Lower leg skin (tissue), 4 donors: ENCODE data around the gene MFSD8. TPM values are rescaled to one million over a fixed set of nuclear protein-coding genes. Genes with fewer than 3 reads are reported as not detected.

Source experiments
- DNase-seq, 2 donors: peaks; one replicate each; pipeline ENCODE4 v3.0.0-alpha.2; 2019; ENCODE audit warnings: low spot score in 2 of 2
- H3K4me3 ChIP-seq: fragments of 200-600 bp; sonication (generic); 2 replicates; pipeline ENCODE4 v1.5.1; 2017; ENCODE audit warnings: mild to moderate bottlenecking, low read depth; ENCODE audit not compliant: poor library complexity, severe bottlenecking
- POLR2A ChIP-seq, 2 donors: fragments of 450-650 bp; IDR thresholded peaks; one replicate each; pipeline ENCODE4 v1.6.1; 2016 to 2017; ENCODE audit warnings: antibody characterized with exemption in 2 of 2, mild to moderate bottlenecking in 1 of 2, moderate library complexity in 1 of 2
- WGBS, 2 donors: methylation state at CpG; one replicate each; pipeline ENCODE4 v1.1.5; 2018; 5-methylcytosine and 5-hydroxymethylcytosine counted together
- intact Hi-C: fragments of 100-400 bp; cut with DNase I; formaldehyde crosslinking; loops from one replicate; pipeline ENCODE4 v1.15.0; 2023; ENCODE audit warnings: low total_unique reads
- total RNA-seq, 4 donors: library from RNA; depleted of rRNA; stranded (reverse); fragments of >200 nt; gene quantifications; one replicate each; pipeline ENCODE4 v1.1.0, GENCODE V29; 2016
- TF ChIP-seq, protein P1 (sequence below), 3 donors: fragments of 450-650 bp; IDR thresholded peaks; one replicate each; pipeline ENCODE4 v1.5.1; 2016; ENCODE audit warnings: antibody characterized with exemption in 3 of 3, mild to moderate bottlenecking in 3 of 3, moderate library complexity in 2 of 3

Gene MFSD8
- total RNA-seq, 4 donors from 2014 or later, result 21.9 to 214 (median 26.8) TPM

GRCh38 chr4:127995776-127996175 lies 30.8 kb upstream of the MFSD8 start:
- 80 to 85% methylated on average over 1 of the region's 1 CpG for WGBS, 2 donors
- DNase-seq, result no peak
- H3K4me3 ChIP-seq, result no peak overlapping the region
- intact Hi-C loops, result no loop called here
- TF ChIP-seq, protein P1, sequence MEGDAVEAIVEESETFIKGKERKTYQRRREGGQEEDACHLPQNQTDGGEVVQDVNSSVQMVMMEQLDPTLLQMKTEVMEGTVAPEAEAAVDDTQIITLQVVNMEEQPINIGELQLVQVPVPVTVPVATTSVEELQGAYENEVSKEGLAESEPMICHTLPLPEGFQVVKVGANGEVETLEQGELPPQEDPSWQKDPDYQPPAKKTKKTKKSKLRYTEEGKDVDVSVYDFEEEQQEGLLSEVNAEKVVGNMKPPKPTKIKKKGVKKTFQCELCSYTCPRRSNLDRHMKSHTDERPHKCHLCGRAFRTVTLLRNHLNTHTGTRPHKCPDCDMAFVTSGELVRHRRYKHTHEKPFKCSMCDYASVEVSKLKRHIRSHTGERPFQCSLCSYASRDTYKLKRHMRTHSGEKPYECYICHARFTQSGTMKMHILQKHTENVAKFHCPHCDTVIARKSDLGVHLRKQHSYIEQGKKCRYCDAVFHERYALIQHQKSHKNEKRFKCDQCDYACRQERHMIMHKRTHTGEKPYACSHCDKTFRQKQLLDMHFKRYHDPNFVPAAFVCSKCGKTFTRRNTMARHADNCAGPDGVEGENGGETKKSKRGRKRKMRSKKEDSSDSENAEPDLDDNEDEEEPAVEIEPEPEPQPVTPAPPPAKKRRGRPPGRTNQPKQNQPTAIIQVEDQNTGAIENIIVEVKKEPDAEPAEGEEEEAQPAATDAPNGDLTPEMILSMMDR (IDR thresholded peaks at IDR 0.05), result no peak
- no peak for TF ChIP-seq POLR2A (IDR thresholded peaks at IDR 0.05)

- no peak overlapping the region for H3K4me3 ChIP-seq
- 66 to 81% methylated on average over 2 of the region's 2 CpGs for WGBS, 2 donors
- intact Hi-C loops, result no loop called here
- DNase-seq, result no peak
- no peak for TF ChIP-seq POLR2A (IDR thresholded peaks at IDR 0.05)
- TF ChIP-seq, protein P1 (IDR thresholded peaks at IDR 0.05), result no peak
Observed at GRCh38 chr4:127993151-127993550, 28.2 kb upstream of the MFSD8 start.

GRCh38 chr4:127988638-127989037 lies 23.7 kb upstream of the MFSD8 start:
- no peak for TF ChIP-seq POLR2A (IDR thresholded peaks at IDR 0.05)
- TF ChIP-seq, protein P1 (IDR thresholded peaks at IDR 0.05), result no peak
- intact Hi-C loops, result no loop called here
- no peak overlapping the region for H3K4me3 ChIP-seq
- WGBS, 2 donors, result 88 to 94% methylated on average over 6 of the region's 6 CpGs
- no peak for DNase-seq

DNA sequence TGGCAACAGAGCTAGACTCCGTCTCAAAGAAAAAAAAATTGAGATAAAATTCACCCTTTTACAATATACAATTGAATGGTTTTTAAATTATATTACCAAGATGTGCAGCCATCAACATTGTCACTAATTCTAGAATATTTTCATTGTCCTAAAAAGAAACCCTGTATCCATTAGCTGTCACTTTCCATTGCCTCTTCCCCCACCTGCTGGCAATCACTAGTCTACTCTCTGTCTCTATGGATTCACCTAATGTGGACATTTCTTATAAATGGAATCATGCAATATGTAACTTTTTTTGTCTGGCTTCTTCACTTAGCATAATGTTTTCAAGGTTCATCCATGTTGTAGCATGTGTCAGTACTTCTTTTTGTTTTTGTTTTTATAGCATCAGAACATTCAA lies 21.0 kb upstream of the MFSD8 start:
- 100% methylated on average over 1 of the region's 1 CpG for WGBS, 2 donors

DNA sequence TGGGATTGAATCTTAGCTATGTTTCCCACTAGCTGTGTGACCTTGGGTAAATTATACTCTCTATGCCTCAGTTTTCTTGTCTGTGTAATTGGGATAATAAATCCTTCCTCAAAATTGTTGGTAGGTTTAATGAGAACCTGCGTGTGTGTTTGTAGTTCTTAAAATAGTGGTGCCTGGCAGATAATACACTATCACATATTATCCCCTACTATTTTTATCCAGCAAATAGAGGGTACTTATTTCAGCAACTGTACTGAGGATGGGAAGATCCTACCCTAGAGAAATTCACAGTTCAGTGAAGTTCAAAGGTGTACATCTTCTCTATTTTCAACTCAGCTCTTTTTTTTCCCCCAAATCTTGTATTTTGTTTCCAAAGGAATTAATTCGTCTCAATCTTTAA lies 17.5 kb upstream of the MFSD8 start:
- WGBS, 2 donors, result 94 to 97% methylated on average over 2 of the region's 2 CpGs
- DNase-seq, result no peak
- no peak overlapping the region for H3K4me3 ChIP-seq
- TF ChIP-seq POLR2A (IDR thresholded peaks at IDR 0.05), result no peak
- TF ChIP-seq, protein P1 (IDR thresholded peaks at IDR 0.05), result no peak
- intact Hi-C loops, result no loop called here

More for the DNA sequence above, 21.0 kb upstream of the MFSD8 start:
- H3K4me3 ChIP-seq, result no peak overlapping the region
- TF ChIP-seq, protein P1 (IDR thresholded peaks at IDR 0.05), result no peak
- TF ChIP-seq POLR2A (IDR thresholded peaks at IDR 0.05), result no peak
- no peak for DNase-seq
- intact Hi-C loops, result no loop called here

DNA sequence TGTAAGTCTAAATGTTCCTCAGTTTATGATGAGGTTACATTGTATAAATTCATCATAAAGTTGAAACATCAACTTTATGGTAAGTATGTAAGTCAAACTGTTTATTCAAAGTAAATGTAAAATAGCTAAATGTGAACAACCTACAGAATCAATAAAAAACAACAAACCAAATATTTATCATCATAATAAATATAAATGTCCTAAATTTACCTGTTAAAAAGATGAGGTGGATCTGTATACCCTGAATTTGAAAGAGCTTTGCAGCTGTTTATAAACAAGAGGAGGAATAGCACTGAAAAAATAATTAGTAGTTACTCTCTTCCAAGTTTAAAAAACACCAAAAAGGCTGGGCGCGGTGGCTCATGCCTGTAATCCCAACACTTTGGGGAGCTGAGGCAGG lies 14.0 kb upstream of the MFSD8 start:
- no peak for TF ChIP-seq POLR2A (IDR thresholded peaks at IDR 0.05)
- TF ChIP-seq, protein P1 (IDR thresholded peaks at IDR 0.05), result no peak
- 95 to 100% methylated on average over 2 of the region's 2 CpGs for WGBS, 2 donors
- no peak overlapping the region for H3K4me3 ChIP-seq
- DNase-seq, result no peak
- intact Hi-C loops, result no loop called here
